Neuronal stem cell (in vitro differentiated cells): ENCODE results near the gene CFAP70.
A peak's percentile ranks its signal among the peaks of the same experiment; 100 is the strongest.

Experiments used
- DNase-seq: peaks from one replicate; pipeline ENCODE4 v3.0.0-alpha.2; 2013; ENCODE audit warnings: low spot score
- H2AFZ ChIP-seq: one replicate; pipeline ENCODE4 v1.6.1; 2013; ENCODE audit warnings: mild to moderate bottlenecking, low read length, inconsistent platforms
- H2AK5ac ChIP-seq: 2 replicates; pipeline ENCODE4 v1.6.1; 2013; ENCODE audit warnings: low read depth, mild to moderate bottlenecking, inconsistent platforms, low read length, moderate library complexity, mixed read lengths
- H2BK120ac ChIP-seq: 2 replicates; pipeline ENCODE4 v1.6.1; 2013; ENCODE audit warnings: low read depth, mild to moderate bottlenecking, inconsistent platforms, low read length, moderate library complexity, mixed read lengths
- H2BK12ac ChIP-seq: one replicate; pipeline ENCODE4 v1.6.1; 2013; ENCODE audit warnings: low read length, inconsistent platforms
- H2BK15ac ChIP-seq: 2 replicates; pipeline ENCODE4 v1.6.1; 2013; ENCODE audit warnings: mild to moderate bottlenecking, low read length, inconsistent platforms, mixed read lengths
- H2BK5ac ChIP-seq: one replicate; pipeline ENCODE4 v1.6.1; 2013; ENCODE audit warnings: inconsistent platforms, mild to moderate bottlenecking, low read length, moderate library complexity
- H3K14ac ChIP-seq: one replicate; pipeline ENCODE4 v1.6.1; 2013; ENCODE audit warnings: low read length, inconsistent platforms
- H3K18ac ChIP-seq: 2 replicates; pipeline ENCODE4 v1.6.1; 2013; ENCODE audit warnings: low read length, inconsistent platforms
- H3K23ac ChIP-seq: 2 replicates; pipeline ENCODE4 v1.6.1; 2013; ENCODE audit warnings: low read depth, mild to moderate bottlenecking, mixed read lengths, low read length, inconsistent platforms; ENCODE audit not compliant: poor library complexity
- H3K27ac ChIP-seq: replicated peaks from 3 replicates; pipeline ENCODE4 v1.5.1; 2013; ENCODE audit warnings: low read length, inconsistent platforms
- H3K27me3 ChIP-seq, 3 experiments: 2 replicates each; pipeline ENCODE4 v1.6.1; 2013; ENCODE audit warnings: low read length in 3 of 3, mild to moderate bottlenecking in 2 of 3, inconsistent platforms in 1 of 3, low read depth in 1 of 3, mixed read lengths in 1 of 3, moderate library complexity in 1 of 3; ENCODE audit not compliant: control insufficient read depth in 3 of 3, insufficient read depth in 3 of 3
- H3K36me3 ChIP-seq, 2 donors: replicated peaks in 1 of 2; 2 replicates each; pipeline ENCODE4 v1.6.1; 2013; ENCODE audit warnings: low read length in 2 of 2; ENCODE audit not compliant: control insufficient read depth in 2 of 2, insufficient read depth in 2 of 2
- H3K4ac ChIP-seq: 2 replicates; pipeline ENCODE4 v1.6.1; 2013; ENCODE audit warnings: inconsistent platforms, mild to moderate bottlenecking, low read length, moderate library complexity
- H3K4me1 ChIP-seq, 2 donors: 1 replicate in 1 of 2; 2 replicates in 1 of 2; pipeline ENCODE4 v1.6.1; 2013; ENCODE audit warnings: low read length in 2 of 2, low read depth in 1 of 2; ENCODE audit not compliant: control insufficient read depth in 2 of 2, insufficient read depth in 1 of 2
- H3K4me2 ChIP-seq: one replicate; pipeline ENCODE4 v1.6.1; 2013; ENCODE audit warnings: mild to moderate bottlenecking, low read length, inconsistent platforms; ENCODE audit not compliant: insufficient read depth, poor library complexity, severe bottlenecking
- H3K4me3 ChIP-seq, 2 donors: 2 replicates each; pipeline ENCODE4 v1.5.1; 2013; ENCODE audit warnings: low read length in 2 of 2, mild to moderate bottlenecking in 2 of 2, inconsistent platforms in 1 of 2, moderate library complexity in 1 of 2
- H3K79me1 ChIP-seq: one replicate; pipeline ENCODE4 v1.6.1; 2013; ENCODE audit warnings: low read depth, mild to moderate bottlenecking, inconsistent platforms, low read length, moderate library complexity
- H3K9ac ChIP-seq: one replicate; pipeline ENCODE4 v1.6.1; 2013; ENCODE audit warnings: mild to moderate bottlenecking, low read depth, low read length, inconsistent platforms; ENCODE audit not compliant: poor library complexity
- H3K9me3 ChIP-seq, 2 donors: replicated peaks in 1 of 2; 2 replicates each; pipeline versions ENCODE3 to v1.6.1; 2013; ENCODE audit warnings: low read length in 2 of 2, mild to moderate bottlenecking in 2 of 2, inconsistent platforms in 1 of 2, low read depth in 1 of 2, mixed read lengths in 1 of 2, moderate library complexity in 1 of 2; ENCODE audit not compliant: control insufficient read depth in 2 of 2, insufficient read depth in 1 of 2
- H4K8ac ChIP-seq: one replicate; pipeline ENCODE4 v1.6.1; 2013; ENCODE audit warnings: low read depth, mild to moderate bottlenecking, inconsistent platforms, low read length, moderate library complexity
- H4K91ac ChIP-seq: one replicate; pipeline ENCODE4 v1.6.1; 2013; ENCODE audit warnings: low read length, low read depth, mild to moderate bottlenecking, inconsistent platforms; ENCODE audit not compliant: poor library complexity
- WGBS, 2 donors: extraction: QIAGEN DNeasy Blood & Tissue Kit; methylation state at CpG; one replicate each; pipeline ENCODE4 v1.1.7; 2013; ENCODE audit warnings: missing lambda C conversion rate in 2 of 2, mixed read lengths in 1 of 2; ENCODE audit not compliant: insufficient read length in 2 of 2, insufficient replicate concordance in 1 of 2; ENCODE audit errors: extremely low coverage in 2 of 2; 5-methylcytosine and 5-hydroxymethylcytosine counted together

The CFAP70 gene

DNA sequence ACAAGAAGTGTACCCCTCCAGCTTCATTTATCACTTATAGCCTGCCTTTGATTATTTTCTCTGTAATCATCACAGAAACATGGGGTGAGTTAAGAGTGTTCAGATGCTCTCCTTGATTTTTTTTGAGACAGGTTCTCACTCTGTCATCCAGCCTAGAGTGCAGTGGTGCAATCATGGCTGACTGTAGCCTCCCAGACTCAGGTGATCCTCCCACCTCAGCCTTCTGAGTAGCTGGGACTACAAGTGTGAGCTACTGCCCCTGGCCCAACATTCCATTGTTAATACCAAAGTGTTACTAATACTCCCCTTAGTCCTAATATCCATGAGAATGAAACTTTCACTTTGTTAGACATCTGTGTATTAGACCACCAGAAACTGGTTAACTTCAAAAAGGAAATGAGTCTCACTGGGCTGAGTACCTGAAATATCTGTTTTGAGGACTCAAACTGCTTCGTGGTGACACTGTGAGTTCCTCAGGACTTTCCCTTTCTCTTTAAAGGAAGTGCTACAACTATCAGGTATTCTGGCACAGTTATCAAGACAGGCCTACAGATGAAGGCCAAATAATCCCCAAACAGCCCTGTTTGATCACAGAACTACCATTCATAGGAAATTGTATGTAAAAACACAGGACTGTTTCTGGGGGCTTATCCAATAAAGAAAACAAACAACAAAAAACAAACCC is 20.5 kb upstream of the CFAP70 start:
- no peak overlapping the region for H3K27ac ChIP-seq
- H4K8ac ChIP-seq, result no peak overlapping the region
- H3K9ac ChIP-seq, result no peak overlapping the region
- no peak overlapping the region for H2BK120ac ChIP-seq
- H3K23ac ChIP-seq, result no peak overlapping the region
- no peak overlapping the region for H2BK12ac ChIP-seq
- H3K79me1 ChIP-seq, result no peaks in the 10 kb centered on the region
- H4K91ac ChIP-seq, result no peak overlapping the region
- no peaks in the 10 kb centered on the region for H3K4me1 ChIP-seq
- no peaks in the 10 kb centered on the region for H3K27me3 ChIP-seq
- no peak overlapping the region for H2AK5ac ChIP-seq
- no peak overlapping the region for H2AFZ ChIP-seq
- H3K18ac ChIP-seq, result no peak overlapping the region
- no CpG with 5 or more reads among the region's 1 CpG for WGBS, 2 donors
- no peak overlapping the region for H3K4me2 ChIP-seq
- H3K36me3 ChIP-seq, result peaks cover 3 to 85% of the 10 kb centered on the region in 2 donors
- no peak overlapping the region for H3K14ac ChIP-seq
- no peaks in the 10 kb centered on the region for H3K9me3 ChIP-seq
- no peak for DNase-seq
- H3K4ac ChIP-seq, result no peak overlapping the region
- H2BK5ac ChIP-seq, result no peak overlapping the region
- no peak overlapping the region for H3K4me3 ChIP-seq
- no peak overlapping the region for H2BK15ac ChIP-seq

DNA sequence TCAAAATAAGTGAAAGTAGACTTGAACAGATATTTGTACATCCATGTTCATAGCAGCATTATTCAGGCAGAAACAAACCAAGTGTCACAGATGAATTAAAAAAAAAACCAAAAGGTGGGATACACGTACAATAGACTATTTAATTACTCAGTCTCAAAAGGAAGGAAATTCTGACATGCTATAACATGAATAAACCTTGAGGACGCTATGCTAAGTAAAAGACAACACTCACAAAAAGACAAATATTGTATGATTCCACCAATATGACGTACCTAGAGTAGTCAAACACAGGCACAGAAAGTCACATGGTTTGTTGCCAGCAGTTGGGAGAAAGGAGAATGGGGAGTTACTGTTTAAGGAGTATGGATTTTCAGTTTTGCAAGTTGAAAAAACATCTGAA is 18.0 kb upstream of the CFAP70 start:
- DNase-seq, result no peak
- Histone ChIP-seq H2AFZ (no peak overlapping the region), H3K4ac (no peak overlapping the region), H3K36me3 (peaks cover 2 to 68% of the 10 kb centered on the region in 2 donors), H3K4me3 (no peak overlapping the region), H2AK5ac (no peak overlapping the region), H2BK5ac (no peak overlapping the region), H3K27ac (no peak overlapping the region), H2BK120ac (no peak overlapping the region), H3K23ac (no peak overlapping the region), H3K4me1 (no peaks in the 10 kb centered on the region), H4K8ac (no peak overlapping the region), H4K91ac (no peak overlapping the region), H3K27me3 (no peaks in the 10 kb centered on the region), H3K9ac (no peak overlapping the region), H3K18ac (no peak overlapping the region), H3K14ac (no peak overlapping the region), H3K79me1 (no peaks in the 10 kb centered on the region), H3K9me3 (no peaks in the 10 kb centered on the region), H2BK12ac (no peak overlapping the region), H2BK15ac (no peak overlapping the region), H3K4me2 (no peak overlapping the region)
- no CpG with 5 or more reads among the region's 3 CpGs for WGBS, 2 donors

DNA sequence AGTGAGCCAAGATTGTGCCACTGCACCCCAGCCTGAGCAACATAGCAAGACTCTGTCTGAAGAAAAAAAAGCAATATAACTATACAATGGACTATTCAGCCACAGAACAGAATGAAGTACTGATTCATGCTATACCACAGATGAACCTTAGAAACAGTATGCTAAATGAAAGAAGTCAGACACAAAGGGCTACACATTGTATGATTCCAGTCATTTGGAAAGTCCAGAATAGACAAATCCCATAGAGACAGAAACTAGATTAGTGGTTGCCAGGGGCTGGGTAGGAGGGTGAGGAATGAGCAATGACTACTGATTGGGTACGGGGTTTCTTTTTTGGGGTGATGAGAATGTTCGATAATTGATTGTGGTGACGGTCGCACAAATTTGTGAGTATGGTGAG is 9.6 kb upstream of the CFAP70 start:
- H3K9ac ChIP-seq, result no peak overlapping the region
- H3K79me1 ChIP-seq, result no peaks in the 10 kb centered on the region
- H3K27ac ChIP-seq, result no peak overlapping the region
- no peak overlapping the region for H3K4me3 ChIP-seq
- no peak overlapping the region for H4K8ac ChIP-seq
- H3K36me3 ChIP-seq, result peaks cover 0 to 30% of the 10 kb centered on the region in 2 donors
- H3K4ac ChIP-seq, result no peak overlapping the region
- H2AK5ac ChIP-seq, result no peak overlapping the region
- H4K91ac ChIP-seq, result no peak overlapping the region
- H3K9me3 ChIP-seq, result no peaks in the 10 kb centered on the region
- H3K14ac ChIP-seq, result no peak overlapping the region
- H3K4me2 ChIP-seq, result no peak overlapping the region
- DNase-seq, result no peak
- no peak overlapping the region for H3K23ac ChIP-seq
- 100% methylated on average over 1 of the region's 4 CpGs; no CpG with 5 or more reads in 1 of the 2 donors for WGBS, 2 donors
- no peak overlapping the region for H2BK120ac ChIP-seq
- H2BK5ac ChIP-seq, result no peak overlapping the region
- H3K27me3 ChIP-seq, result no peaks in the 10 kb centered on the region
- no peak overlapping the region for H2AFZ ChIP-seq
- H3K4me1 ChIP-seq, result peaks cover 0 to 8% of the 10 kb centered on the region in 2 donors
- no peak overlapping the region for H2BK15ac ChIP-seq
- H3K18ac ChIP-seq, result no peak overlapping the region
- no peak overlapping the region for H2BK12ac ChIP-seq

DNA sequence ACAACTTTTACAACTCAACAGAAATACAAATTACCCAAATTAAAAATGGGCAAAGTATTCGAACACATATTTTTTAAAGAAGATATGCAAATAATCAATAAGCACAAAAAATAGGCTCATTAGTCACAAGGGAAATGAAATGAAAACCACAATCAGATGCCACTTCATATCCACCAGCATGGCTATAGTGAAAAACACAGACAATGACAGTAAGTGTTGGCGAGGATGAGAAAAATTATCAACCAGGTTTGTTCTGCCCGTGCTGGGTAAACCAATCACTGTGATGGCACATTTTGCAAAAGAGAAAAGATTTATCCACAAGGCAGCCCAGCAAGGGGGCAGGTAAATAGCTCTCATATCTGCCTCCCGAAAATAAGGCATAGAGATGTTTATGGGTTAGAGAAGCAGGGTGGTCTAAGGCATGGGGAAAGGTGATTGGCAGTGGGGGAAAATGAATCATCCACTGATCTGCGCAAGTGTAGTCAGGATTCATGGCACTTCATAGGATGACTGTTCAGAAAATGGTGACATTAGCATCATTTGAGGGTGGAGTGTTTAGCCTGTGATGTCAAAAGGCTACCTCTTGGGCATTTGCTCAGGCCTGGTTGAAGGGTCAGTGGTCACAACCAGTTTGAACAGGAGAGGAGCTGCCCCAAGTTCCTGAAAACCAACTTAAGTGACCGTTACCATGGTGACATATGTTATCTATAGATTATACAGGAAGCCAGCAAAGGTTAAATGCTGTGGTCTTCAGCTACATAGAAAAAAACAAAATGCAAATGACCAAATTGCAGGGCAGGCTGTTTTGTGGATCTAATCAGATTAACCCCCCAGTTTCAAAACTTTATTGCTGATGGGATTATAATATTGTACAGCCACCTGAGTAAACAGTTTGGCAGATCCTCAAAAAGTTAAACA is 8.0 kb upstream of the CFAP70 start:
- no peaks in the 10 kb centered on the region for H3K9me3 ChIP-seq
- no peak overlapping the region for H3K18ac ChIP-seq
- H3K4ac ChIP-seq, result no peak overlapping the region
- H2BK12ac ChIP-seq, result no peak overlapping the region
- H4K91ac ChIP-seq, result no peak overlapping the region
- peaks cover 0 to 8% of the 10 kb centered on the region in 2 donors for H3K4me1 ChIP-seq
- H3K23ac ChIP-seq, result no peak overlapping the region
- no peak overlapping the region for H2BK5ac ChIP-seq
- no peaks in the 10 kb centered on the region for H3K27me3 ChIP-seq
- no peak overlapping the region for H3K4me3 ChIP-seq
- H2BK15ac ChIP-seq, result no peak overlapping the region
- no peak overlapping the region for H2AK5ac ChIP-seq
- H3K9ac ChIP-seq, result no peak overlapping the region
- WGBS, 2 donors, result no CpG with 5 or more reads among the region's 6 CpGs
- H2AFZ ChIP-seq, result peak overlapping the region; percentile 8
- H3K36me3 ChIP-seq, result peaks cover 0 to 30% of the 10 kb centered on the region in 2 donors
- no peak overlapping the region for H3K14ac ChIP-seq
- no peaks in the 10 kb centered on the region for H3K79me1 ChIP-seq
- no peak overlapping the region for H3K4me2 ChIP-seq
- H4K8ac ChIP-seq, result no peak overlapping the region
- DNase-seq, result no peak
- no peak overlapping the region for H3K27ac ChIP-seq
- H2BK120ac ChIP-seq, result no peak overlapping the region
